ENCODE results near the gene B4GALT1.

The B4GALT1 gene

DNA sequence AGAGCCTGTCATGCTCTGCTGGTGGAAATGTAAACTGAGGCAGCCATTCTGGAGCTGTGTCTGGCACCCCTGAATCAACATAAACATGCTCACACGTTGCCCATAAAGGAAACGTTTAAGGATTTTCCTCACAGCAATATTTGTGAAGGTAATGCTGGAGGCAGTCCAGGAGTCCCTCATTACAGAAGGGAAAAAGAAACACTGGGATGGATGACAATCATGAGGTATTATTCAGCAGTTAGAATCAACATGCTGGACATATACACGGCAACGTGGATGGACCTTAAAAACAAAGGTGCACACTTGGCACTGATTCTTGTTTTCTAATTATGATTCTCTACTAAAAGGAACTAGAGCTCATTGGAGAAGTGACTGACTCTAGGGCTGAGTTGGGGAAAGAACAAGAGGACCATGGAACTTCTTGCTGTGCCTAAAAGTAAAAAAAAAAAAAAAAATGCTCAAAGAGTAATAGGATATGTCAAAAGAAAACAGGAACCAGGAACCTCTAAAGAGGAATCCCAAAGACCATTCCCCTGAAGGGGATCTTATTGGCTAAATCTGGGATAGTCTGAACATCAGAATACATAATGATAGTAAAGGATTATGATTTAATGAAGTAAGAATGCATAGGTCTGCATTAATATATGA lies 18.6 kb downstream of the B4GALT1 start:
- TF ChIP-seq GATA1 (IDR thresholded peaks at IDR 0.05; ENCODE audit: low read depth, low read length) = no peak
- no peak for TF ChIP-seq POLR2A (IDR thresholded peaks at IDR 0.05; ENCODE audit: low read length)
- DNase-seq = no peak

DNA sequence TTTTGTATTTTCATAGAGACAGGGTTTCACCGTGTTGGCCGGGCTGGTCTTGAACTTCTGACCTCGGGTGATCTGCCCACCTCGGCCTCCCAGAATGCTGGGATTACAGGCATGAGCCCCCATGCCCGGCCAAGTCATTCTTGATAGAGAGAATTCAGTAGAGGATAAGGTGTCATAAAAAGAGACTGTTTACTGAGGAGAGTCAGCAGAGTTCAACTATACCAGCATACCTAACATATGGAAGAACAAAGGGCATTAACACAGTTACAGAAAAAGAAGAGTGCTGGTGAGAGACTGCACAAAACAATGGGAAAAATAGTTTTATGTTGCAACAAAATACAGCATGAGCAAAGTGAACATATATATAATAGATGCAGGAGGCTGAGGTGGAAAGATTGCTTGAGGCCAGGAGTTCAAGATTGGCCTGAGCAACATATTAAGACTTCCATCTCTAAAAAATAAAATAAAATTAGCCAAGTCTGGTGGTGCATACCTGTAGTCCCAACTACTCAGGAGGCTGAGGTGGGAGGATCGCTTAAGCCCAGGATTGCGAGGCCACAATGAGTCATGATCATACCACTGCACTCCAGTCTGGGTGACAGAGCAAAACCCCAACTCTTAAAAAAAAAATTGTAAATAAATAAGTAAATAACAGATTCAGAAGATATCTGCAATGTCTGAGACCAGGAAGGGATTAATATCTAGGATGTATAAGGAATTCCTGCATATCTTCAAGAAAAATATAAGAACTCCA lies 19.5 kb downstream of the B4GALT1 start:
- no peak for TF ChIP-seq POLR2A (IDR thresholded peaks at IDR 0.05; ENCODE audit: low read length)
- no peak for TF ChIP-seq GATA1 (IDR thresholded peaks at IDR 0.05; ENCODE audit: low read depth, low read length)
- peak in 1 of 2 experiments; percentile 50 for DNase-seq

DNA sequence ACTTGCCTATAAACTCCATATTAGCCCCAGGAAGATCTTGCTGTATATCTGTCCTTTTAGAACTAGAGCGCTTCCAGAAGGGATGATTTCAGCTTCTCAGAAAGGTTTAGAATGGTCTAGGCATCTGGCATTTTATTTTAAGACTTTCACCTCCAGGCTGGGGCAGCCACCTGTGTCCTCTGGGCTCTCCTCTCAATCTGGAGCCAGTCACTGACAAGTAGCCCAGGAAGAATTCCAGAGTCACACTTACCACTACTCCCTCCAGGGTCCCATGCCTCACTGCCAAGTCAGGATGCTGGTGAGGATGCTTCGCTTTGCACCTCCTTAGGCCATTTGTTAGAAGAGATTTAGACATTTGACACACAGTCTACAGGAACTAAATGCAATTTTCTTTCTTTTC lies 20.8 kb downstream of the B4GALT1 start:
- no peak for DNase-seq
- no peak for TF ChIP-seq POLR2A (IDR thresholded peaks at IDR 0.05; ENCODE audit: low read length)
- TF ChIP-seq GATA1 (IDR thresholded peaks at IDR 0.05; ENCODE audit: low read depth, low read length) = no peak

DNA sequence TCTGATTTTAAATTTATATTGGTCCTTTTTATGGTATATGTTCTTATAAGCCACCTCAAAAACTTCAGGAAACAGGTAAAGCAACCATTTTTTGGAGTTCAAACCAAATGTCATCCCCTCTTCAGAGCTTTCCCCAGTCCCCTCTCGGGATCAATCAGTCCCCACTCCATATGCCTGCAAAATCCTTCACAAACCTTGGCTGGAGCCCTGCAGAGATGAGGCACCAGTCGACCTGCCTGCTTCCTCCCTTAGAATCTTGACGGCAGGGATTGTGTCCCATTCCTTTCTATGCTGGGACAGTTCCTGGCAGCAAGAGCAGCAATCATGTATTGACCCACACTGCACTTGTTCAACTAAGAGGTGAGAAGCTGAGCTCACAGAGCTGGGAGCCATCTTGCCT lies 22.6 kb downstream of the B4GALT1 start:
- TF ChIP-seq GATA1 (IDR thresholded peaks at IDR 0.05; ENCODE audit: low read depth, low read length) = no peak
- TF ChIP-seq POLR2A (IDR thresholded peaks at IDR 0.05; ENCODE audit: low read length) = no peak
- no peak for DNase-seq

DNA sequence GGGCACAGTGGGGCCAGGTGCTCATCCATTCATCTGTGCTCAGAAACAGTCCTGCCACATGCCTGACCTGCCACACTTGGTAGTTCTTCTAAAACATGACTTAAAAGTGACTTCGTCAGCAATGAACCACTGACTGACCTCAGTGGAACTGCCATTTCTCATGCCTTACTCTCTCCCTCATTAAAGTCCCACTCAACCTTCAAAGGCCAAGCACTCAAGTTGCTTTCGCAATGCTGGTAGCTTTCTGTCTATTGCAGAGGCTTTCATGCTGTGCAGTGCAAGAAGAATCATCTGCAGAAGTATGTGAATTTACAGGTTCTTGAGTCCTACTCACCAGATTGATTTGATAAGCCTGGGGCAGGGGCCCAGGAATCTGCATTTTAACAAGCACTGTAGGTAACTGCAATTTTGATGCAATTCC lies 23.9 kb downstream of the B4GALT1 start:
- TF ChIP-seq GATA1 (IDR thresholded peaks at IDR 0.05; ENCODE audit: low read depth, low read length) (no peak), POLR2A (IDR thresholded peaks at IDR 0.05; ENCODE audit: low read length) (no peak)
- peak in 1 of 2 experiments; percentile 15 for DNase-seq

DNA sequence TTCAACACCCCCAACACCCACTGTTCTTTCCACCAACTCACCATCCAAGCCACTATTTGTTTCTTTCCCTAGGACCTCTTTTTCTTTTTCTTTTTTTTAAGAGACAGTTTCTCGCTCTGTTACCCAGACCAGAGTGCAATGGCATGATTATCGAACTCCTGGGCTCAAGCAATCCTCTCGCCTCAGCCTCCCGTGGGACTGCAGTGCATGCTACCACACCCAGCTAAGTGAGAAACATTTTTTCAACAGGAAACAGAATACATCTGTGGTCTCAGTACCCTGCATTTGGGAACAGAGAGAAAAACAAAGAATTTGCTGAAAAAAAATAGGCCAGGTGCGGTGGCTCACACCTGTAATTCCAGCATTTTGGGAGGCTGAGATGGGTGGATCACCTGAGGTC lies 24.6 kb downstream of the B4GALT1 start:
- no peak for TF ChIP-seq GATA1 (IDR thresholded peaks at IDR 0.05; ENCODE audit: low read depth, low read length)
- TF ChIP-seq POLR2A (IDR thresholded peaks at IDR 0.05; ENCODE audit: low read length) = no peak

DNA sequence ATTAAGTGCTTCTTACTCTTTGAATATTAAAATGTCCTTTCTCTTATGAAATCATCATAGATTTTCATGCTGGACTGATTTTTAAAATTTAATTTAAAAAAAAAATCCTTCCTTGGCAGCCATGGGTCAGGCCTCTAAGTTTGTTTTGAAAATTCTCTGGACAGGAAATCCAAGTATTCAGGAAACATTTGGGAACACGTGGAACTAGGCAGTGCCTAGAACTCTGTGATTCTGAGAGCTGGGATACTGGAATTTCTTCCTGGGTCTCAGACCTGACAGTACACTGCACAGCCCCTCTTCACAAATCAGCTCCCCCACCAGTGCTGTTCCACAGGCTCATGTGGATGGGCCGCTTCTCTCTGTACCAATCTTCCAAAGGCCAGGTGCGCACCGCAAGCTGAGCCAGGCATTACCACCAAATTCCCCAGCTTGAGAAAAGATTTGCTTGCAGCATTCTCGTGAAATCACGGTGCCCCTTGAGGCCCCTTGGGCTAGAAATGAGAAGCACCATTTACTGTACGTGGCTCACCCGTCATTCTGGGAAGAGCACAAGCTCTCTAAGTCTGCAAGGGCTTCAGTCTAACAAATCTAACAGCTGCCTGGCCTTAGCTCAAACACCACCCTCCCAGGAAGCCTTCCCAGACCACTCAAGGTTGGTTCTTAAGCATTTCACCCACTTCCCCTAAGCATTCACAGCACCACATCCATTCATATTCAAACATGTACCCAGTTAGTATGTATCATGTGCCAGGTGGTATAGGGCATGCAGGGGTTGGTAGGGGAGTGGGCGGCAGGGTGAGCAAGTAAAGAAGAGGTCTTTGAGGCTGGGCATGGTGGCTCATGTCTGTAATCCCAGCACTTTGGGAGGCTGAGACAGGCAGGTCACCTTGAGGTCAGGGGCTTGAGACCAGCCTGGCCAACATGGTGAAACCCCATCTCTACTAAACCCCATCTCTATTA lies 26.5 kb downstream of the B4GALT1 start:
- TF ChIP-seq POLR2A (IDR thresholded peaks at IDR 0.05; ENCODE audit: low read length) (no peak), GATA1 (IDR thresholded peaks at IDR 0.05; ENCODE audit: low read depth, low read length) (no peak)

More for the DNA sequence above, 24.6 kb downstream of the B4GALT1 start:
- no peak for DNase-seq

DNA sequence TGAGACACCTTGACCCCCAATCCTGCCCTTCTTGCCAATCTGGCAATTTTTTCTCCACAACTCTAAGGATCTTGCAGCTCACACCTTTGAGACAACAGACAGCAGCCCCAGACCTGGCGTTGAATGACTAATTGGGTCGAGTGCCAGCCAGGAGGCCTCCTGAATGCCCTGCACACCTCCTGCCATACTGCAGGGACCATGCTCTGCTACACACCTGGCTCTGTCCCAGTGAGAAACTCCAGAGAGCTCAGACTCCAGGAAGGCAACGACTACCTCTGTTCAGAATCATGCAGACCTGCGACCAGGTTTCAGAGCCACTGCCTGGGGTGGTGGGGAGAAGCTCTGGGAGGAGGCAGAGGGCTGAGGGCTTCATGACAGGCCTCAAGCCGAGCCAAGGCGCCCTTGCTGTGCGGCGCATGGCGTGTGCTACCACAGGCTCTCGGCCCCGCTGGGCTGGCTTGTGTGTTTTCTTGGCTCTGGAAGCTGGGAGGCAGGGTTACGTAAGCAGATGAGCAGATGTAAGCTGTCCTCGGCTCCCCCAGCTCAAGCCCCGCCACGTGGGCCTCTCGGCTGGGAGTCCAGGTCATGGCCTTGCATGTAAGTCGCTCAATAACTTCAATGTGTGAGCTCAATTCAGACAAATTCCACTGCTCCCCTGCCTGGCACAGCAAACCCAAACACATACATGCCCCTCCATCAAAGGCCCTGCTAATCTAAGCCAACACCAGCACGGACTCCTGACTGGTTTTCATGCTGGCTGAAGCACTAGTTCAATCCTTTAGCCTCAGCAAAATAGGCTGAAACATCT lies 27.5 kb downstream of the B4GALT1 start:
- DNase-seq = no peak
- TF ChIP-seq GATA1 (IDR thresholded peaks at IDR 0.05; ENCODE audit: low read depth, low read length) = no peak

More for the DNA sequence above, 26.5 kb downstream of the B4GALT1 start:
- no peak for DNase-seq

DNA sequence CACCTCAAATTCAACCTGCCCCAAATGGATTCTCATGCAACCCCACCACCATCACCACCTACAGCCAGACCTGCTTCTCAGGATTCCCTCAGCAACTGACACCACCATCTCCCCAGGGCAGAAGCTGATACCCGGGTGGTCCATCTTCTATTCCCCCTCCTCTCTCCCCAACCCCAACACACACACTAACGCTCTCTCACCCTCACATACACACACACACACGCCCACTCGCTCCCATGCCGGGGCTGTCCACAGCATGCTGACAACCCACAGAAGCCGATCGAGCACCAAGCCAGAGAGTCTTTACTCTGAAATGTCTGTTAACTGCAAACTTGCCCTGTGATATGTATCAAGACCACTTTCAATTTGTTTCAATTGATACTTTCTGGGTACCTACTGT lies 28.4 kb downstream of the B4GALT1 start:
- no peak for DNase-seq
- TF ChIP-seq POLR2A (IDR thresholded peaks at IDR 0.05; ENCODE audit: low read length) (no peak), GATA1 (IDR thresholded peaks at IDR 0.05; ENCODE audit: low read depth, low read length) (no peak)

DNA sequence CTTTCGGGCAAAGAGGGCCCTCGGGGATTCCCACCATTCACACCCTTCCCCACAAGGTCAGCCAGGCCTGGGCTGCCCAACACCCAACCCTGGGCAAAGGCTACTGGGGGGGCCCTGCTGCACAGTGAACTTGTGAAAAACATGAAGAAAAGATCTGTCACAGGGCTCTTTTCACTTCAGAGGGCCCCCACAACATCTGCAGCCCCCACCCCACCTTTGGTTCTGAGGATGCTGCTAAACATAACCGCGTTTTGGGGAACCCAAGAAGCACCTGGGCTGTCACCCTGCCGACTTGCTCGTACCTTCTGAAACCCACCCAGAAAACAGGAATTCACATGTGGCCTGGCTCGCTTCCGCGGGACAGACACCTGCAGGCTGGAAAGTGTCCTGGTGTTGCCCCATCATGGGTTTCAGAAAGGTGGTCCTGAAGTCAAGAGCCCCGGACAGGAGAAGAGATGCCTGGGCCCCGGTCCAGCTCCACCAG lies 29.3 kb downstream of the B4GALT1 start:
- DNase-seq = no peak
- TF ChIP-seq GATA1 (IDR thresholded peaks at IDR 0.05; ENCODE audit: low read depth, low read length) = no peak
- TF ChIP-seq POLR2A (IDR thresholded peaks at IDR 0.05; ENCODE audit: low read length) = no peak

DNA sequence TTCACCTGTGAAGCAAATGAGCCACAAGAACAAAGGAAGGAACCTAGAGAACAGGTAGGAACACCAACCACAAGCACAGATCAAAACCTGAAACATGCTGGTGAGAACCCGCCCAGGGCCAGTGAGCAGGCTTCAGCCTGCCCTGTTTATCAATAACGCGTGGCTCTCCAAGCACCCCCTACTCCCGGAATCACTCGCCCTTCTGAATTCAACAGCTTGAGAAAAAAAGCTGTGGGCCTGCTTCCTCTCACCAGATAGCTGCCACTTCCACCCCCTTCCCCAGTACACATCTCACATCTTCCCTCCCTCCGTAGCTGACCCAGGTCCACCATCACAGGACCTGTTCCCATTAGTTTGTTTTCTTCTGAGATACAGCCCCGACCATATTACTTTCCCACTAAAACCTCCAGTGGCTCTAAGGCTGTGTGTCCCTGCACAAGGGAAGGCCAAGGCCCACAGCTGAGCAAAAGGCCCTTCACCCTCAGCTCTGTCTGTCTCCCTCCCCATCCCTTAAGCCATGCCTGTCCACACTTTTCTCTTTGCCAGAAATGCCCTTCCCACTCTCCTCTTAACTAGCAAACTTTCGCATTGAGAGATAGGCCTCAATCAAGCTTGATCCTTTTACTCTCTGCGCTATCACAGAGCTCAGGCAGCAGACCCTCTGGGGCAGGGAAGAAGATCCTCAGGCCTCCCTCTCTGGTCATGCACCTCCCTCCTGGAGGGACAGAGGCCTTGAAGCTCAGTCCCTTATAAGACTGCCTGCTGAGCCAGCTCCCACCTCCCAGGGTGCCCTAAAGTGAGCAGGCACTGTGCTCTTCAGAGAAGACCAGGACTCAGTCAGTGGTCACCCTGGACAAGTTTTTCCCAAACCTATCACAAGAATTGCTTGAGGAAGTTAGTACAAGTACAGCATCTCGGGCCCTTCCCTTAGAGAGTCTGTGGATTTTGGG lies 30.1 kb downstream of the B4GALT1 start:
- no peak for DNase-seq
- no peak for TF ChIP-seq POLR2A (IDR thresholded peaks at IDR 0.05; ENCODE audit: low read length)

DNA sequence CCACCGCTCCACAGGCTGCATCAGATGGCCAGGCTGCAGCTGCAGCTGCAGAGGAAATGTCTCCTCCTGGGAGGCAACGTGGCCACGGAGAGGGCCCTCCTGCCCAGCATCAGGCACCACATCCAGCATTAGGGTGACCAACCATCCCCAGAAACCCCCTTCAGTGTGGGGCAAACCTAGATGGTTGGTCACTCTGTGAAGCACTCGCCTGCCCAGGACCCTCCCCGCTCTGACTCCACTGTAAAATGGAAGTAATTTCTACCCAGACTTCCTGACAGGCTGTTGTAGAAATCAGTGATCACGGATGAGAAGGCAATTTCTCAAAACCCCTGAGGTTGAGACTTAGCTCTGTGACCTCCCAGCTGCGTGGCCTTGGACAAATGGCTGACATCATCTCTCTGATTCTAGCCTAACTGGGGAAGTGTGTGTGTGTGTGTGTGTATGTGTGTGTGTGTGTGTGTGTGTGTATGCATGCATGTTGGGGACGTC lies 31.6 kb downstream of the B4GALT1 start:
- no peak for TF ChIP-seq GATA1 (IDR thresholded peaks at IDR 0.05; ENCODE audit: low read depth, low read length)
- TF ChIP-seq POLR2A (IDR thresholded peaks at IDR 0.05; ENCODE audit: low read length) = no peak
- DNase-seq = peak in 1 of 2 experiments; percentile 19
